ENCODE results near the gene BANF1. TPM values are rescaled to one million over a fixed set of nuclear protein-coding genes. Genes with fewer than 3 reads are reported as not detected.

BANF1 gene
- total and polyA plus RNA-seq, 9 of the 15 experiments (the other 6 are each of a cell fraction or from before 2014, with no cell fraction given): 108 to 651 (median 263) TPM

DNA sequence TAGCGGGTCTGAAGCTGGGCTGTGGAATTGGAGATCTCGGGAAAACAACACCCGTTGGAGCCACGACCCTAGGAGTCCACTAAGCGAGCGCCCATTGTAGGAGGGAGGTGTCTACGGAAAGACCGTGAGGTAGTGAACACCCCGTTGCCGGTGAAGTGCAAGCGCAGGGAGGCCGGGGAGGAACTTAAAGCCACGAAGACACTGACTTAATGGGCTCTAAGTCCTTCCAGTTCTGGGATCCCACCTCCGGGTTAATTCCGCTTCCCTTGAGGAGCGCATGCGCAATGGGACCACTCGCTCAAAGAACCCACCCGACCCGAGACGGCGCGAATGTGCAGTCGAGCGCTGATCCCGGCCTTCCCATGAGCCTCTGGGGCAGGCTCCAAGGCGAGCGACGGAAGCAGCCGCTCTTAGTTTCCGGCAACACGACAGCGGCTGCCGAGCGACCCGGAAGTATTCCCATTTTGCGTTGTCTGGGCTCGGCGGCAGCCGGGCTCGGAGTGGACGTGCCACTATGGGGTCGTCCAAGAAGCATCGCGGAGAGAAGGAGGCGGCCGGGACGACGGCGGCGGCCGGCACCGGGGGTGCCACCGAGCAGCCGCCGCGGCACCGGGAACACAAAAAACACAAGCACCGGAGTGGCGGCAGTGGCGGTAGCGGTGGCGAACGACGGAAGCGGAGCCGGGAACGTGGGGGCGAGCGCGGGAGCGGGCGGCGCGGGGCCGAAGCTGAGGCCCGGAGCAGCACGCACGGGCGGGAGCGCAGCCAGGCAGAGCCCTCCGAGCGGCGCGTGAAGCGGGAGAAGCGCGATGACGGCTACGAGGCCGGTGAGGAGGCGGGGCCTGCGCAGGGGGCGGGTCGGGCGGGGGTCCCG, 40.8 kb upstream of the BANF1 start, which contains the start of gene SART1 (continued):
- no peak for TF ChIP-seq FOSL1 (tag; conservative IDR thresholded peaks at IDR 0.05)
- TF ChIP-seq, protein P1, sequence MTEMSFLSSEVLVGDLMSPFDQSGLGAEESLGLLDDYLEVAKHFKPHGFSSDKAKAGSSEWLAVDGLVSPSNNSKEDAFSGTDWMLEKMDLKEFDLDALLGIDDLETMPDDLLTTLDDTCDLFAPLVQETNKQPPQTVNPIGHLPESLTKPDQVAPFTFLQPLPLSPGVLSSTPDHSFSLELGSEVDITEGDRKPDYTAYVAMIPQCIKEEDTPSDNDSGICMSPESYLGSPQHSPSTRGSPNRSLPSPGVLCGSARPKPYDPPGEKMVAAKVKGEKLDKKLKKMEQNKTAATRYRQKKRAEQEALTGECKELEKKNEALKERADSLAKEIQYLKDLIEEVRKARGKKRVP (CRISPR knock-in tag; IDR thresholded peaks at IDR 0.05): 0 out of 2 replicates have a peak, but pooled peaks have one; percentile 48
- no peak for TF ChIP-seq ID3 (CRISPR knock-in tag; IDR thresholded peaks at IDR 0.05)
- TF ChIP-seq ID3 (tag; IDR thresholded peaks at IDR 0.05): no peak; the same call in 1 of the 2 replicates
- no peak for TF ChIP-seq HSF4 (CRISPR knock-in tag; IDR thresholded peaks at IDR 0.05; ENCODE audit: borderline replicate concordance)
- TF ChIP-seq ZNF23 (CRISPR knock-in tag; IDR thresholded peaks at IDR 0.05): no peak
- TF ChIP-seq BRCA1 (IDR thresholded peaks at IDR 0.05): no peak
- TF ChIP-seq BRCA1 (CRISPR knock-in tag; IDR thresholded peaks at IDR 0.05): no peak
- no peak for TF ChIP-seq HMG20A (CRISPR knock-in tag; conservative IDR thresholded peaks at IDR 0.05)
- no peak for TF ChIP-seq STAG1 (CRISPR knock-in tag; IDR thresholded peaks at IDR 0.05; ENCODE audit: borderline replicate concordance)
- no peak for TF ChIP-seq ETS2 (tag; IDR thresholded peaks at IDR 0.05; ENCODE audit: borderline replicate concordance, poor library complexity, severe bottlenecking)
- no peak for TF ChIP-seq BMI1 (IDR thresholded peaks at IDR 0.05; ENCODE audit: low read length)
- TF ChIP-seq TCF7 (IDR thresholded peaks at IDR 0.05; ENCODE audit: borderline replicate concordance): no peak; the same call in 1 of the 2 replicates
- TF ChIP-seq, protein P2, sequence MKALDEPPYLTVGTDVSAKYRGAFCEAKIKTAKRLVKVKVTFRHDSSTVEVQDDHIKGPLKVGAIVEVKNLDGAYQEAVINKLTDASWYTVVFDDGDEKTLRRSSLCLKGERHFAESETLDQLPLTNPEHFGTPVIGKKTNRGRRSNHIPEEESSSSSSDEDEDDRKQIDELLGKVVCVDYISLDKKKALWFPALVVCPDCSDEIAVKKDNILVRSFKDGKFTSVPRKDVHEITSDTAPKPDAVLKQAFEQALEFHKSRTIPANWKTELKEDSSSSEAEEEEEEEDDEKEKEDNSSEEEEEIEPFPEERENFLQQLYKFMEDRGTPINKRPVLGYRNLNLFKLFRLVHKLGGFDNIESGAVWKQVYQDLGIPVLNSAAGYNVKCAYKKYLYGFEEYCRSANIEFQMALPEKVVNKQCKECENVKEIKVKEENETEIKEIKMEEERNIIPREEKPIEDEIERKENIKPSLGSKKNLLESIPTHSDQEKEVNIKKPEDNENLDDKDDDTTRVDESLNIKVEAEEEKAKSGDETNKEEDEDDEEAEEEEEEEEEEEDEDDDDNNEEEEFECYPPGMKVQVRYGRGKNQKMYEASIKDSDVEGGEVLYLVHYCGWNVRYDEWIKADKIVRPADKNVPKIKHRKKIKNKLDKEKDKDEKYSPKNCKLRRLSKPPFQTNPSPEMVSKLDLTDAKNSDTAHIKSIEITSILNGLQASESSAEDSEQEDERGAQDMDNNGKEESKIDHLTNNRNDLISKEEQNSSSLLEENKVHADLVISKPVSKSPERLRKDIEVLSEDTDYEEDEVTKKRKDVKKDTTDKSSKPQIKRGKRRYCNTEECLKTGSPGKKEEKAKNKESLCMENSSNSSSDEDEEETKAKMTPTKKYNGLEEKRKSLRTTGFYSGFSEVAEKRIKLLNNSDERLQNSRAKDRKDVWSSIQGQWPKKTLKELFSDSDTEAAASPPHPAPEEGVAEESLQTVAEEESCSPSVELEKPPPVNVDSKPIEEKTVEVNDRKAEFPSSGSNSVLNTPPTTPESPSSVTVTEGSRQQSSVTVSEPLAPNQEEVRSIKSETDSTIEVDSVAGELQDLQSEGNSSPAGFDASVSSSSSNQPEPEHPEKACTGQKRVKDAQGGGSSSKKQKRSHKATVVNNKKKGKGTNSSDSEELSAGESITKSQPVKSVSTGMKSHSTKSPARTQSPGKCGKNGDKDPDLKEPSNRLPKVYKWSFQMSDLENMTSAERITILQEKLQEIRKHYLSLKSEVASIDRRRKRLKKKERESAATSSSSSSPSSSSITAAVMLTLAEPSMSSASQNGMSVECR (CRISPR knock-in tag; IDR thresholded peaks at IDR 0.05): peak; percentile 89
- no peak for TF ChIP-seq HEY1 (CRISPR knock-in tag; IDR thresholded peaks at IDR 0.05; ENCODE audit: borderline replicate concordance)
- peak; percentile 40; the same call in 1 of the 2 replicates for TF ChIP-seq MAX (CRISPR knock-in tag; IDR thresholded peaks at IDR 0.05)
- 0 out of 2 replicates have a peak, but pooled peaks have one; percentile 34 for TF ChIP-seq SOX6 (IDR thresholded peaks at IDR 0.05)
- TF ChIP-seq POU5F1 (IDR thresholded peaks at IDR 0.05; ENCODE audit: borderline replicate concordance, low read depth, low read length, partially characterized antibody): peak; percentile 9
- no peak for TF ChIP-seq ZKSCAN3 (CRISPR knock-in tag; IDR thresholded peaks at IDR 0.05)
- TF ChIP-seq ZNF232 (CRISPR knock-in tag; IDR thresholded peaks at IDR 0.05): no peak
- TF ChIP-seq KAT7 (CRISPR knock-in tag; IDR thresholded peaks at IDR 0.05; ENCODE audit: borderline replicate concordance): peak; percentile 92; the same call in 1 of the 2 replicates
